Transverse colon (tissue), 4 donors: ENCODE data around the gene LAP3.

Experiments
- POLR2A ChIP-seq: fragments of 450-650 bp; IDR thresholded peaks from one replicate; pipeline ENCODE4 v1.6.1; 2016; ENCODE audit warnings: antibody characterized with exemption, mild to moderate bottlenecking, moderate library complexity
- POLR2AphosphoS5 ChIP-seq, 3 donors: sonication (generic); formaldehyde crosslinking; IDR thresholded peaks; one replicate each; pipeline ENCODE4 v1.6.1; 2016; ENCODE audit warnings: antibody characterized with exemption in 3 of 3
- TF ChIP-seq, protein P1 (sequence below), 5 experiments: fragments of 200-600 bp in 3 of 5; fragments of 450-650 bp in 2 of 5; sonication (generic) in 3 of 5; IDR thresholded peaks; 1 replicate in 2 of 5; 2 replicates in 3 of 5; pipeline ENCODE4 v1.5.1; 2016 to 2017; ENCODE audit warnings: antibody characterized with exemption in 5 of 5, inconsistent platforms in 3 of 5, mild to moderate bottlenecking in 2 of 5, moderate library complexity in 1 of 5

DNA sequence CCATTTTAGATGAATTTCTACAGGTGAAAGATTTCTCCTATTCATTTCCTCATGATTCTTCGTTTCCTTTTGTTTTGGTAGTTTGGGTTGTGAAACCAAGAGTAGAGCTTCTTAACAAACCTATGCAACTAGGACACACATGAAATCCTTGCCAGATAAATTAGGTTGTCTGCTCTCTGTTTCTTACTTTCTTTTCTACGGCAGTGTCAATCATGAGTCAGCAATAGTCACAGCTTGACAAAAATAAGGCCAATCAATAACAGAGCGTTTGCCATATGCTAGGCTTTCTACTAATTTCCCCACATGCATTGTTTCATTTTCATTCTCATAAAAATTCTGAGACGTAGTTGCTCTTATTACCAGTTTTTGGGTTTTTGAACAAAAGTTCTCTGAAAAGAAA, 41.8 kb upstream of the LAP3 start:
- TF ChIP-seq, protein P1, sequence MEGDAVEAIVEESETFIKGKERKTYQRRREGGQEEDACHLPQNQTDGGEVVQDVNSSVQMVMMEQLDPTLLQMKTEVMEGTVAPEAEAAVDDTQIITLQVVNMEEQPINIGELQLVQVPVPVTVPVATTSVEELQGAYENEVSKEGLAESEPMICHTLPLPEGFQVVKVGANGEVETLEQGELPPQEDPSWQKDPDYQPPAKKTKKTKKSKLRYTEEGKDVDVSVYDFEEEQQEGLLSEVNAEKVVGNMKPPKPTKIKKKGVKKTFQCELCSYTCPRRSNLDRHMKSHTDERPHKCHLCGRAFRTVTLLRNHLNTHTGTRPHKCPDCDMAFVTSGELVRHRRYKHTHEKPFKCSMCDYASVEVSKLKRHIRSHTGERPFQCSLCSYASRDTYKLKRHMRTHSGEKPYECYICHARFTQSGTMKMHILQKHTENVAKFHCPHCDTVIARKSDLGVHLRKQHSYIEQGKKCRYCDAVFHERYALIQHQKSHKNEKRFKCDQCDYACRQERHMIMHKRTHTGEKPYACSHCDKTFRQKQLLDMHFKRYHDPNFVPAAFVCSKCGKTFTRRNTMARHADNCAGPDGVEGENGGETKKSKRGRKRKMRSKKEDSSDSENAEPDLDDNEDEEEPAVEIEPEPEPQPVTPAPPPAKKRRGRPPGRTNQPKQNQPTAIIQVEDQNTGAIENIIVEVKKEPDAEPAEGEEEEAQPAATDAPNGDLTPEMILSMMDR (IDR thresholded peaks at IDR 0.05): no peak
- TF ChIP-seq POLR2A: no peak
- no peak for TF ChIP-seq POLR2AphosphoS5 (IDR thresholded peaks at IDR 0.05)
